Natural killer cell treated with Interleukin-12 subunit alpha and Interleukin-12 subunit beta and Interleukin-15 and Interleukin-18, amount 100 ng/mL, for 72 hours (primary cell): ENCODE measurements around the gene AUTS2. TPM values are rescaled to one million over a fixed set of nuclear protein-coding genes. Genes with fewer than 3 reads are reported as not detected.

Experiments used
- ATAC-seq, 2 donors: fragments of 150-1000 bp; cut with Tn5 transposase in 1 of 2; sonication (Bioruptor Pico), chemical (Tn5 transposase) in 1 of 2; 2 replicates each; pipeline ENCODE4 v1.10.0; 2021
- DNase-seq: peaks from one replicate; pipeline ENCODE4 v3.0.0; 2022; ENCODE audit warnings: low spot score
- H3K27ac Mint-ChIP-seq, 2 donors: 1 replicate in 1 of 2; 2 replicates in 1 of 2; pipeline ENCODE4 v1.8.0; 2022; ENCODE audit warnings: mixed read lengths in 2 of 2, mild to moderate bottlenecking in 1 of 2, moderate library complexity in 1 of 2
- H3K27me3 Mint-ChIP-seq, 2 donors: 1 replicate in 1 of 2; 2 replicates in 1 of 2; pipeline ENCODE4 v1.8.0; 2022; ENCODE audit warnings: mixed read lengths in 2 of 2
- H3K36me3 Mint-ChIP-seq: one replicate; pipeline ENCODE4 v1.8.0; 2022; ENCODE audit warnings: mixed read lengths
- H3K4me1 Mint-ChIP-seq, 2 donors: 1 replicate in 1 of 2; 2 replicates in 1 of 2; pipeline ENCODE4 v1.8.0; 2022; ENCODE audit warnings: low read depth in 2 of 2, mixed read lengths in 2 of 2, mild to moderate bottlenecking in 1 of 2
- H3K4me3 Mint-ChIP-seq: one replicate; pipeline ENCODE4 v1.8.0; 2022; ENCODE audit warnings: mixed read lengths
- H3K9me3 Mint-ChIP-seq: 2 replicates; pipeline ENCODE4 v1.8.0; 2022; ENCODE audit warnings: mixed read lengths
- total RNA-seq, 2 donors: library from RNA; stranded (reverse); gene quantifications; one replicate each; pipeline ENCODE4 v1.2.3, GENCODE V29; 2022

Gene AUTS2
- total RNA-seq, 2 donors from 2014 or later: 14.3 to 43.0 TPM

- peaks cover 23 to 32% of the 10 kb centered on the region in 2 donors for H3K27me3 Mint-ChIP-seq
- H3K9me3 Mint-ChIP-seq: no peaks in the 10 kb centered on the region
- DNase-seq (no peak), ATAC-seq (no peak)
- no peaks in the 10 kb centered on the region for H3K36me3 Mint-ChIP-seq
- no peak overlapping the region for H3K27ac Mint-ChIP-seq
- H3K4me1 Mint-ChIP-seq: peaks cover 7 to 8% of the 10 kb centered on the region in 2 donors
- no peak overlapping the region for H3K4me3 Mint-ChIP-seq
These were observed 580.5 kb downstream of the AUTS2 start for GRCh38 chr7:70178787-70179186.

- Mint-ChIP-seq H3K36me3 (no peaks in the 10 kb centered on the region), H3K9me3 (no peaks in the 10 kb centered on the region), H3K27ac (no peak overlapping the region), H3K27me3 (peaks cover 14 to 19% of the 10 kb centered on the region in 2 donors), H3K4me3 (no peak overlapping the region), H3K4me1 (peaks cover 5 to 8% of the 10 kb centered on the region in 2 donors)
- DNase-seq (no peak), ATAC-seq (no peak)
These were observed 584.2 kb downstream of the AUTS2 start for GRCh38 chr7:70182521-70182920.

- no peak for DNase-seq
- Mint-ChIP-seq H3K4me1 (peaks cover 0 to 3% of the 10 kb centered on the region in 2 donors), H3K9me3 (no peaks in the 10 kb centered on the region), H3K36me3 (no peaks in the 10 kb centered on the region), H3K27ac (no peak overlapping the region), H3K27me3 (peaks cover 15 to 24% of the 10 kb centered on the region in 2 donors), H3K4me3 (no peak overlapping the region)
- no peak for ATAC-seq
These were observed 585.0 kb downstream of the AUTS2 start for GRCh38 chr7:70183278-70183677.

GRCh38 chr7:70188901-70189650 is 590.8 kb downstream of the AUTS2 start:
- H3K27me3 Mint-ChIP-seq: peaks cover 3 to 6% of the 10 kb centered on the region in 2 donors

GRCh38 chr7:70189776-70190175 is 591.5 kb downstream of the AUTS2 start:
- Mint-ChIP-seq H3K27ac (no peak overlapping the region), H3K9me3 (no peaks in the 10 kb centered on the region), H3K36me3 (no peaks in the 10 kb centered on the region), H3K27me3 (peaks cover 3 to 6% of the 10 kb centered on the region in 2 donors), H3K4me3 (no peak overlapping the region), H3K4me1 (no peaks in the 10 kb centered on the region)
- DNase-seq (no peak), ATAC-seq (no peak)

More at GRCh38 chr7:70188901-70189650, 590.8 kb downstream of the AUTS2 start:
- no peak for DNase-seq
- no peaks in the 10 kb centered on the region for H3K36me3 Mint-ChIP-seq
- H3K4me1 Mint-ChIP-seq: no peaks in the 10 kb centered on the region
- no peaks in the 10 kb centered on the region for H3K9me3 Mint-ChIP-seq
- no peak overlapping the region for H3K27ac Mint-ChIP-seq
- no peak for ATAC-seq
- H3K4me3 Mint-ChIP-seq: no peak overlapping the region

GRCh38 chr7:70190281-70190680 is 592.0 kb downstream of the AUTS2 start:
- H3K4me3 Mint-ChIP-seq: no peak overlapping the region
- H3K36me3 Mint-ChIP-seq: no peaks in the 10 kb centered on the region
- H3K27me3 Mint-ChIP-seq: peaks cover 3 to 6% of the 10 kb centered on the region in 2 donors
- no peaks in the 10 kb centered on the region for H3K4me1 Mint-ChIP-seq
- H3K9me3 Mint-ChIP-seq: no peaks in the 10 kb centered on the region
- ATAC-seq (no peak), DNase-seq (no peak)
- H3K27ac Mint-ChIP-seq: no peak overlapping the region

GRCh38 chr7:70193514-70193913 is 595.2 kb downstream of the AUTS2 start:
- ATAC-seq (no peak), DNase-seq (no peak)
- no peaks in the 10 kb centered on the region for H3K4me1 Mint-ChIP-seq
- no peaks in the 10 kb centered on the region for H3K36me3 Mint-ChIP-seq
- H3K27ac Mint-ChIP-seq: no peak overlapping the region
- no peaks in the 10 kb centered on the region for H3K9me3 Mint-ChIP-seq
- no peaks in the 10 kb centered on the region for H3K27me3 Mint-ChIP-seq
- no peak overlapping the region for H3K4me3 Mint-ChIP-seq

- no peaks in the 10 kb centered on the region for H3K4me1 Mint-ChIP-seq
- no peak overlapping the region for H3K27ac Mint-ChIP-seq
- no peaks in the 10 kb centered on the region for H3K9me3 Mint-ChIP-seq
- DNase-seq (no peak), ATAC-seq (no peak)
- H3K4me3 Mint-ChIP-seq: no peak overlapping the region
- no peaks in the 10 kb centered on the region for H3K36me3 Mint-ChIP-seq
- no peaks in the 10 kb centered on the region for H3K27me3 Mint-ChIP-seq
These were observed 610.2 kb downstream of the AUTS2 start for GRCh38 chr7:70208236-70209063.

GRCh38 chr7:70210200-70210935 is 612.1 kb downstream of the AUTS2 start:
- Mint-ChIP-seq H3K36me3 (no peaks in the 10 kb centered on the region), H3K9me3 (no peaks in the 10 kb centered on the region), H3K27me3 (no peaks in the 10 kb centered on the region), H3K27ac (no peak overlapping the region), H3K4me3 (no peak overlapping the region), H3K4me1 (no peaks in the 10 kb centered on the region)
- DNase-seq (no peak), ATAC-seq (no peak)

GRCh38 chr7:70210936-70211310 is 612.6 kb downstream of the AUTS2 start:
- ATAC-seq: no peak

GRCh38 chr7:70212281-70212680 is 614.0 kb downstream of the AUTS2 start:
- ATAC-seq (no peak), DNase-seq (no peak)
- H3K27ac Mint-ChIP-seq: no peak overlapping the region
- H3K4me1 Mint-ChIP-seq: no peaks in the 10 kb centered on the region
- H3K9me3 Mint-ChIP-seq: no peaks in the 10 kb centered on the region
- no peak overlapping the region for H3K4me3 Mint-ChIP-seq
- no peaks in the 10 kb centered on the region for H3K36me3 Mint-ChIP-seq
- H3K27me3 Mint-ChIP-seq: no peaks in the 10 kb centered on the region

More at GRCh38 chr7:70210936-70211310, 612.6 kb downstream of the AUTS2 start:
- Mint-ChIP-seq H3K36me3 (no peaks in the 10 kb centered on the region), H3K4me1 (no peaks in the 10 kb centered on the region), H3K27me3 (no peaks in the 10 kb centered on the region), H3K9me3 (no peaks in the 10 kb centered on the region), H3K4me3 (no peak overlapping the region), H3K27ac (no peak overlapping the region)
- no peak for DNase-seq

- DNase-seq (no peak), ATAC-seq (no peak)
- H3K36me3 Mint-ChIP-seq: no peaks in the 10 kb centered on the region
- no peaks in the 10 kb centered on the region for H3K4me1 Mint-ChIP-seq
- no peaks in the 10 kb centered on the region for H3K9me3 Mint-ChIP-seq
- H3K27ac Mint-ChIP-seq: no peak overlapping the region
- no peaks in the 10 kb centered on the region for H3K27me3 Mint-ChIP-seq
- no peak overlapping the region for H3K4me3 Mint-ChIP-seq
These were observed 615.8 kb downstream of the AUTS2 start for GRCh38 chr7:70214071-70214470.

GRCh38 chr7:70215491-70215890 is 617.2 kb downstream of the AUTS2 start:
- no peaks in the 10 kb centered on the region for H3K9me3 Mint-ChIP-seq
- no peaks in the 10 kb centered on the region for H3K4me1 Mint-ChIP-seq
- DNase-seq: no peak

GRCh38 chr7:70217571-70217970 is 619.3 kb downstream of the AUTS2 start:
- Mint-ChIP-seq H3K27me3 (no peaks in the 10 kb centered on the region), H3K27ac (no peak overlapping the region), H3K4me3 (no peak overlapping the region), H3K4me1 (no peaks in the 10 kb centered on the region), H3K36me3 (no peaks in the 10 kb centered on the region), H3K9me3 (no peaks in the 10 kb centered on the region)
- ATAC-seq (no peak), DNase-seq (no peak)

More at GRCh38 chr7:70215491-70215890, 617.2 kb downstream of the AUTS2 start:
- H3K27me3 Mint-ChIP-seq: no peaks in the 10 kb centered on the region
- H3K27ac Mint-ChIP-seq: no peak overlapping the region
- H3K4me3 Mint-ChIP-seq: no peak overlapping the region
- H3K36me3 Mint-ChIP-seq: no peaks in the 10 kb centered on the region
- no peak for ATAC-seq
